DMS153 treated with DMSO at 0.1 percent for 48 hours (cell line): ENCODE measurements around the gene MTA1.

Experiments
- DNase-seq: peaks from one replicate; lab custom pipeline; 2025; ENCODE audit not compliant: unreplicated experiment; lab: John Stamatoyannopoulos, UW

Gene MTA1

GRCh38 chr14:105401699-105402098 is 17.9 kb upstream of the MTA1 start:
- DNase-seq = no peak

GRCh38 chr14:105408592-105408991 is 11.0 kb upstream of the MTA1 start:
- DNase-seq = no peak

DNA sequence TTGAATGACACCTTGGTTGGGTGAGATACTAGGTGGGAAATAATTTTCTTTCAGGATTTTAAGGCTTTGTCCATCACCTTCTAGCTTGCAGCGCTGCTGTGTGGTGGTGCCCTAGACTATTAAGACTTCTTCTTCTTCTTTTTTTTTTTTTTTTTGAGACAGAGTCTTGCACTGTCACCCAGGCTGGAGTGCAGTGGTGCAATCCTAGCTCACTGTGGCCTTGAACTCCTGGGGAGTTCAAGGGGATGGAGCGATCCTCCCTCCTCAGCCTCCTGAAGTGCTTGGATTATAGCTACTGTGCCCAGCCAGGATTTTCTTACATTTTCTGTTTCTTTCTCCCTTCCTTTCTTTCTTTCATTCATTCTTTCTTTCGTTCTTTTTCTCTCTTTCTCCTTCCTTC is 10.3 kb upstream of the MTA1 start:
- no peak for DNase-seq

GRCh38 chr14:105410642-105411016 is 9.0 kb upstream of the MTA1 start:
- DNase-seq = no peak

DNA sequence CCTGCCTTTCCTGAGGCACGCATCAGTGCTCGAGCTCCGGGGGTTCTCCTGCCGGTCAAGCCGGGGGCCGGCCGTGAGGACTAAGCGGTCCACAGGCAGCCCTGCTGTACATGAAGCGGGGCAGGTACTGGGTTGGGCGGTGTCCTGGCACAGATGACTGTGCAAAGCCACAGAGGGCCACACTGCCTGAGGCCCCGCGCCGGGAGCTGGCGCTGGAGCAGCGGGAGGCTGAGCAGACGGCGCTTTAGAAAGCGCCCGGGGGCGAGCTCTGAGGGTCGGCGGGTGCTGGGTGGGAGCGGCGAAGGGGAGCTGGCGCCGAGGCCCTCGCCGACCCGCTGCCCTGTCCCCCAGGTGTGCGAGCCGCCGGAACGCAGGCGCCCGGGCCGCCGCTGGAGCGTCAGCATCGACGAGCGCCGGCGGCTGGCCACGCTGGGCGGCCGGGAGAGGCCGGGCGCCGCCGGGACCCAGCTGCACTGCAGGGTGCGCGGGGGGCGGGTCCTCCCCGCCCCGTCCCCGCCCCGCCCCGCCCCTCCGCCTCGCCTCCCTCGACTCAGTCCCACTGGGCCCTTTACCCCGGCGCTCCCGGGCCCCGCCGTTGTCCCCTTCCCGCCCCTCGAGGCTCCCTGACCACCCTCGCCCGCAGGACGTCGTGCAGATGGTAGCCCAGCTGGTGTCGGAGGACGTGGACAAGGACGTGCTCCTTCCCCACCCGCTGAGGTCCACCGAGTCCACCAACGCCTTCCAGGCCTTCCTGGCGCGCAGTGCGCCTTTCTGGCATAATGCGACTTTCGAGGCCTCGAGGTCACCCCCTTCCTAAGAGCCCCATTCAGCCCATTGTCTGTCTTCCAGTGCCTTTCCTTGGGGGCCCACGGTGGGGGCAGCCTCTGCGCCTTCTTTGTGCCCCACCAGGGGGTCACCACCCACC is 8.3 kb upstream of the MTA1 start:
- no peak for DNase-seq

DNA sequence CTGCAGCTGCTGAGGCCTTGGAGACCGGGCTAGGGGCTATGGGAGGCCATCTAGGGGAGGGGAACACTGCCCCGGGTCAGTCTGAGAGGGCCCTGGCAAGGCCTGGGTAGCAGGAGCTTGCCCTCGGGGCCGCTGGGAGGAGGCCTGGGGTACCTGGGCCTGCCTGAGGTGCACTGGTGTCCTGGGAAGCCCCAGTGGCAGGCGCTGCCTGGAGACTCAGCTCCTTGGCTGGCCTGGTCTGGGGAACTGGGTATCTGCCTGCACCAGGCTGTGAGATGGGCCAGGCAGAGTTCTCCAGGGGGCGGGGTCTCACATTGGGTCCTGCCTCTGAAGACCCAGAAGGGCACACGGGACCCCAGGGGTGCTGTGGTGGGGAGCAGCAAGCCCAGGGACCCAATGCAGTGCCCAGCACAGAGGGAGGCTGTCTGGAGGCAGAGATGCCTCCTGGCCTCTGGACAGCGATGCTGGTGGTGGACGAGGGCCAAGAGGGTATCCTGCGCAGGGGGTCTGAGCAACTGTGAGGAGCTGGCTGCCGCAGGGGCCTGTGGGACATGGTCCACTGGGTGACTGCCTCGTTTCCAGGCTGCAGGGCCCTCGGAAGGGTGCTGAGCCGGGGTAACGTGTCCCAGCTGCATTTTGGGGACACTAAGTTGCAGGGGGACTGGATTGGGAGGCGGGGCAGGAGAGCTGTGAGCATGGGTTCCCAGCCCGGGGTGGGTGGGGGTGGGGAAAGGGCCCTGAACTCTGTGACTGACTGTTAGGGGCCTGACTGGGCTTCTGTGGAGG is 7.4 kb upstream of the MTA1 start:
- DNase-seq = no peak

DNA sequence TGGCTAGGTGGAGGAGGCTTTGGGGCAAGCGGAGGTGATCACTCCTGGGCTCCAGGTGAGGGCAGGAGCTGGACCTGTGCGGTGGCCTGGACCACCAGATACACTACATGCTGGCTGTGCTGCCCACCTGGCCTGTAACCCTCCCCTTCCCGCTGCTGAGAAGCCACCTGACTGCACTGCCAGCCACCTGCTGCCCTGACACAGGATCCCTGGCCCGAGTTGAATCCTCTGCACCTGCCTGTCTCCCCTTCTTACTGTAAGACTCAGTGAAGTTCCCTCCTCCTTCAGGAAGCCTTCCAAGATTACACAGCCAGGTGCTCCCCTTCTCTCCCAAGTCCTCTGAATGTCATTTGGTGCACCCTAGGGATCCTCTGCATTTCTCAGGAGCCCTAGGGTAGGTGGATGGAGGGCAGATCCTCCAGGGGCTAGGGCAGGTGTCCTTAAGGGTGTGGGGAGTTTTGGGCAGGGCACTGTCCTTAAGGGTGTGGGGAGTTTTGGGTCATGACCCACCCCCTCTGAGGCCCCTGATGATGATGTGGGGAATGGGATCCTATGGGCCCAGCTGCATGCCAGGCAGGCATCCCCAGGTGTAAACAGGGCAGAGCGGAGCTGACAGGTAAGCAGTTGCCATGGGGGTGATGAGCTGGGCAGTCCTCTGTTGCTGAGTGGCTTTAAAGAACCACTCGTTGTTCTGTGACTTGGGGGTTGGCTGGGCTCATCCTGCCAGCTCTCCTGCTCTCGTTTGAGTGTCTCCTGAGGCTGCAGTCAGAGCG is 6.7 kb upstream of the MTA1 start:
- DNase-seq = no peak

DNA sequence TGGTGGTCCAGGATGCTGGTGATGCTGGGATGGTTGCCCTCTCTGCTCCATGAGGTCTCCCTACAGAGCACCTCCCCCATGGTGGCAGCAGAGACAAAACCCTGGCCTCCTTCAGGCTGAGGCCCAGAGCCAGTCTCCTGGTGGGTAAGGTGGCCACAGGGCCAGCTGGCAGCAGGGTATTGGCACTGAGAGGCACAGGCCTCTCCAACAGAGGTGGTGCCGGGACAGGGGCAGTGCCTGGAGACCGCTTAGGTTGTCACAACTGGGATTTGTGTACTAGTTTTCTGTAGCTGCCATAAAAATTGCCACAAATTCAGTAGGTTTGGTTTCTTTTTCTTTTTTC is 6.1 kb upstream of the MTA1 start:
- DNase-seq = no peak

GRCh38 chr14:105414456-105415371 is 4.9 kb upstream of the MTA1 start:
- DNase-seq = no peak

DNA sequence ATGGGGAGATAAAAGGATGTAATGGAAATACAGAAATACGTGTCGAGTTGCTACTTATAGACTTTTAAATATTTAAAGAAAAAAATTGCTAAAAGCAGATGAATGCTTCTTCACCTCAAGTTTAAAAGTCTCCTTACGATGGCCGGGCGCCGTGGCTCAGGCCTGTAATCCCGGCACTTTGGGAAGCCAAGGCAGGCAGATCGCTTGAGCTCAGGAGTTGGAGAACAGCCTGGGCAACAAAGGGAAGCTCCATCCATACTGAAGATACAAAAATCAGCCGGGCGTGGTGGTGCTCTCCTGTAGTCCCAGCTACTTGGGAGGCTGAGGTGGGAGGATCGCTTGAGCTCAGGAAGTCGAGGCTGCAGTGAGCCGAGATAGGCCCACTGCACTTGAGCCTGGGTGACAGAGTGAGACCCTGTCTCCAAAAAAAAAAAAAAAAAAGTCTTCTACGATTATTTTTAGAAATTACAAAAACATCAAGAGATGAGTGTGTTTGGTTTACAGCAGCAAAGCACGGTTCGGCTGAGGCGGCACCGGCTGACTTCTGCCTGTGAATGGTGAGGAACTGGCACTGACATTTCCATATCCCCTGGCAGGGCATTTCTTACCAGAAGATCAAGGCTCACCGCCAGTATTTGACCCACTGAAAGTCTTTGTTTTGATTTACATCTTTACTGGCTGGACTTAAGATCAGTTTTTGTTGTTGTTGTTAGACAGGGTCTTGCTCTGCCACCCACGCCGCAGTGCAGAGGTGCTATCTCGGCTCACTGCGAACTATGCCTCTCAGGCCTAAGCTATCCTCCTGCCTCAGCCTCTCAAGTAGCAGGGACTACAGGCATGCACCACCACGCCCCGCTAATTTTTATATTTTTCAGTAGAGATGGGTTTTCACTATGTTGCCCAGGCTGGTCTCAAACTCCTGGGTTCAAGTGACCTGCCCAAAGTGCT is 3.9 kb upstream of the MTA1 start:
- no peak for DNase-seq

- DNase-seq = no peak
These were observed 3.0 kb upstream of the MTA1 start for GRCh38 chr14:105416671-105417070.

- no peak for DNase-seq
These were observed 1.9 kb upstream of the MTA1 start for GRCh38 chr14:105417690-105418121.

DNA sequence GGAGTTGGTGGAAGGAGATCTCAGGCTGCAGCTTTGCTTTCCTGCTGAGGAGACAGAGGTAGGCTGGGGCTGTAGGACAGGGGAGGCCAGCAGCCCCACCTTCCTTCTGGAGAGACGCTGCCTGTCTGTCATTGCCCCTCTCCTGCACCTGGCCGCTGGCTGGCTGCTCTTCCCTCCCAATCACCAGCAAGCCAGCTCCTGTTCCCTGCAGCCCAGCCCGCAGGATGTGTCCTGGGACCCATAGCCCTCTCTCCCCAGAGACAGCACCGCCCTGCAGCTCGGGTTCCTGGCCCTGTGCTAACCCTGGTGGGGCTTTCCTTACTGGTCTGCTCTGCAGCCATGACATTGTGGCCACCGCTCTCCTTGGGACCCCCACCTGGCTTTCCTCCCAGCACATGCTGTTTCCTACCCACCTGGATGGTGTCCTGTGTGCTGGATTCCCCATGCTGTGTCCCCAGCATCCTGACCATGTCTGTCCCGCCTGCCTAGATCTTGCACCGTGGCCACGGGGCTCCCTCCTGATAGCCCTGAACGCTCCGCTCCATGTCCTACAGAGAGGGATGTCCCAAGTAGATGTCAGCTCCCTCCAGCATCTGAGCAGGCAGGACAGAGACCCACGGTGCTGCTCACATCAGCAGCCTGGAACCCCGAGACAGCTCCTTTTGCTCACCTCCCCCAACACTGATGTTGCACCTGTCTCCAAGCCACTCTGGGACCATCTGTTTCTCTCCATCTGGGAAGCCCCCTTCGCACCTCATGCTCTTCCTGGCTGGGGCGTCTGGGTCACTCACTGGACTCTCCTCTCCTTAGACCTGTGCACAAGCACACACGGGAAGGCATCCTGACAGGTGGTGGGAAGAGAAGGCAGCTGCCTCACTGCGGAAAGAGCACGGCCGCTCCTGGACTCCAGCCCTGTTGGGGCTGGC is 1.1 kb upstream of the MTA1 start:
- no peak for DNase-seq

DNA sequence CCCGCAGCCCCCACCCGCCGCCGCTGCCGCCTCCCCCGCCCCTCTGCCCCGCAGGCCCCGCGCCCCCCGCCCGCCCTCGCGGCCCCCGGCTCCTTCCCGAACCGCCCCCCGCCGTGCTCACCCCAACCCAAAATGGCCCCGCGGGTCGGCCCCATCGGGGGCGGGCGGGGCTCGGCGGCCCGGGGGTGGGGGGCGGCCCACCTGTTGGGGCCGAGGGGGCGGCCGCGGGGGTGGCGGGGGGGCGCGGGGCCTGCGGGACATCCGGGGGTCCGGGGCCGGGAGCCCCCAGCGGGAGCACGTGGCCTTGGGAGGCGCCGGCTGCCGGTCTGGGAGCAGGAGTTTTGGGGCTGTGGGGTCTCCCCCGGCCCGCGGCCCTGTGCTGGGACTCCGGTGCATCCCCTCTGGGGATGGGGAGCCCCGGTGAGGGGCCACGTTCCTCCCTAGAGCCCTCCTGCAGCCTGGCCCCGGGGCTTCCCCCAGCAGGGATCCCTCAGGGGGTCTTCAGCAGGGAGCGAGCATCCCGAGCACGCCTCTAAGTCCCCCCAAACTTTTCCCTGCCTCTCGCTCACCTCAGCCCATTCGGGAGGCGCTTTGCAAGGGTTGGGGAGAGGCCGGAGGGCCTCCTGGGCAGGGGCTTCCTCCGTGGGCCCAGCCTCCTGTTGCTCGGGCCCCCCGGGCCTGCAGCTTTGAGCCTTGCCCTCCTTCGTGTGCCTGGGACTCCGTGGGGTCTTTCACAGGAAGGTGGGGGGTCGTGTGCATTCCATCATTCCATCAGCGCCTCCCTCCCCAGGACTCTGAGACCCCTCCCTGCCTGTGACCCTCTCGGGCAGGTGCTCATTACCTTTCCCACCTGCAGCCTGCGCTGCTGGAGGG is 710 bp downstream of the MTA1 start:
- DNase-seq = no peak

- DNase-seq = no peak
These were observed 1.5 kb downstream of the MTA1 start for GRCh38 chr14:105420974-105421674.

DNA sequence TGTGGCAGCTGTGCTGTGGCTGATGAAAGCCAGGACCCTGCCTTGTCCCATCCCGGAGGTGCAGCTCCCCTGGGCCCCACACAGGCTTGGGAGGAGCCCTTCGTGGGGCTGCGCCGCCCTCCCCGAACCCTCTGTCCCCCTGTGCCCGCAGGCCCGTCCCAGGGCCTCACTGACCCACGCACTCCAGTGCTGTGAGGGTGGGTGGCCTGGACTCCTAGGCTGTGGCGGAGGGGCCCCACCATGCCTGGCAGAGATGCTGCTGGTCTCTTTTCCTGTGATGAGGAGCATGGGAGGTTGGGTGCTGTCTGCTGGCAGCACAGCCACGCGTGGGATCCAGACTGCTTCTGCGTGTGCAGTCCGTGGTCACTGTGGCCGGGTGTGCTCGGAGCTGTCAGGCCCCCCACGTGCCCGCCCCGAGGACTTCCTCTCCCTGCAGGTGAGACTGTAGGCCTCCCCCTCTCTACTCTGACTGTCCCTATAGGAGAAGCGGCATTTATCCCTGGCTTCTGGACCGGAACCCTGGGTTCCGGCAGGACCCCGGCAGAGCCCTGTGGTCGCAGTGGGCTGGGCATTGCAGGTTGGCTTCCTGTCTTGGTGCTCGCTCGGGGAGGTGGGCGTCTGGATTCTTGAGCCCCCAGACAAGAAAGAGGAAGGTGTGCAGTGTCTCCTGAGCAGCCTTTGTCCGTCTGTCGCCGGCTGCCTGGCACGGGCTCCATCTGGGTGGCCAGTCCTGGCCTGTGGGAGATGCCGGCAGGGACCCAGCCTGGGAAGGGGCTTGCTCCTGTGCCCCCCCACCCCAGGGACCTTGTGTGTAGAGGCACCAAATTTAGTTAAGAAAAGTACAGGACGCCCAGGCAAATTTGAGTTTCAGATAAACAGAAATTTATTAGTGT is 2.3 kb downstream of the MTA1 start:
- DNase-seq = no peak
